Bronchial epithelial cell (primary cell): Measurements from ENCODE around the gene ITGBL1. TPM values are rescaled to one million over a fixed set of nuclear protein-coding genes. Genes with fewer than 3 reads are reported as not detected.

Source experiments
- DNase-seq: peaks from one replicate; pipeline ENCODE4 v3.0.0-alpha.2; 2010; ENCODE audit warnings: low read depth
- FAIRE-seq: peaks from 2 replicates; lab custom pipeline; 2011; peaks lifted over from hg19 to GRCh38; lab: Jason Lieb, UNC
- H3K27me3 ChIP-seq: 2 replicates; pipeline ENCODE4 v1.5.1; 2011; ENCODE audit warnings: low read length; ENCODE audit not compliant: control insufficient read depth, insufficient read depth
- H3K36me3 ChIP-seq: 2 replicates; pipeline ENCODE4 v1.5.1; 2011; ENCODE audit warnings: low read length; ENCODE audit not compliant: control insufficient read depth, insufficient read depth
- H3K4me3 ChIP-seq: 2 replicates; pipeline ENCODE4 v1.5.1; 2011; ENCODE audit warnings: mild to moderate bottlenecking, low read depth, low read length, control low read depth
- CTCF ChIP-seq: IDR thresholded peaks from 2 replicates; pipeline ENCODE4 v1.5.1; 2011; ENCODE audit warnings: mild to moderate bottlenecking, moderate library complexity, low read length, control low read depth, inconsistent platforms; ENCODE audit not compliant: insufficient read depth, severe bottlenecking
- total RNA-seq: library from RNA; depleted of rRNA; stranded (reverse); fragments of >200 nt; gene quantifications from 2 replicates; pipeline ENCODE4 v1.2.1, GENCODE V29; 2014

Gene ITGBL1
- total RNA-seq, 1 donor from 2014 or later, result 1.1 TPM

GRCh38 chr13:101690871-101691270 lies 238.4 kb downstream of the ITGBL1 start:
- TF ChIP-seq CTCF, result no peak
- no peak for DNase-seq
- no peaks in the 10 kb centered on the region for H3K27me3 ChIP-seq
- H3K36me3 ChIP-seq, result no peaks in the 10 kb centered on the region
- no peak for FAIRE-seq
- H3K4me3 ChIP-seq, result no peak overlapping the region

- TF ChIP-seq CTCF, result no peak
- Histone ChIP-seq H3K27me3 (no peaks in the 10 kb centered on the region), H3K36me3 (no peaks in the 10 kb centered on the region), H3K4me3 (no peak overlapping the region)
- FAIRE-seq, result no peak
- DNase-seq, result no peak
These were observed 238.9 kb downstream of the ITGBL1 start for GRCh38 chr13:101691341-101691860.

GRCh38 chr13:101695870-101696516 lies 243.5 kb downstream of the ITGBL1 start:
- TF ChIP-seq CTCF, result no peak
- H3K27me3 ChIP-seq, result no peaks in the 10 kb centered on the region
- FAIRE-seq, result no peak

GRCh38 chr13:101697745-101698144 lies 245.3 kb downstream of the ITGBL1 start:
- H3K4me3 ChIP-seq, result no peak overlapping the region
- FAIRE-seq (no peak), DNase-seq (no peak)
- no peaks in the 10 kb centered on the region for H3K36me3 ChIP-seq
- H3K27me3 ChIP-seq, result no peaks in the 10 kb centered on the region
- TF ChIP-seq CTCF, result no peak

More at GRCh38 chr13:101695870-101696516, 243.5 kb downstream of the ITGBL1 start:
- H3K4me3 ChIP-seq, result no peak overlapping the region
- no peaks in the 10 kb centered on the region for H3K36me3 ChIP-seq
- DNase-seq, result no peak

- Histone ChIP-seq H3K27me3 (no peaks in the 10 kb centered on the region), H3K36me3 (no peaks in the 10 kb centered on the region), H3K4me3 (no peak overlapping the region)
- DNase-seq (peak; percentile 5), FAIRE-seq (no peak)
- no peak for TF ChIP-seq CTCF
These were observed 245.9 kb downstream of the ITGBL1 start for GRCh38 chr13:101698400-101698799.
